Activated T-helper 2 cell treated with anti-CD3 and anti-CD28 coated beads, Interferon-gamma antibody, Interleukin-2, Interleukin-4, amounts not matched to agents 10 μg/mL and 5 μg/mL and 100 μg/mL, durations not matched to agents 14 hours and 24 hours and 36 hours (primary cell): ENCODE data around the gene ZNF124. TPM values are rescaled to one million over a fixed set of nuclear protein-coding genes. Genes with fewer than 3 reads are reported as not detected.
"Not testable (repeated sequence)": the region's sequence is repeated elsewhere in the genome, so short reads cannot be mapped to it uniquely, and the experiment has no call there.

Experiments used
- DNase-seq: peaks from one replicate; pipeline ENCODE4 v3.0.0; 2021; ENCODE audit warnings: low spot score
- H3K27ac Mint-ChIP-seq: one replicate; pipeline ENCODE4 v1.8.0; 2021; ENCODE audit warnings: mixed read lengths
- H3K27me3 Mint-ChIP-seq: one replicate; pipeline ENCODE4 v1.8.0; 2021; ENCODE audit warnings: low read depth, mixed read lengths
- H3K36me3 Mint-ChIP-seq: one replicate; pipeline ENCODE4 v1.8.0; 2021; ENCODE audit warnings: low read depth, mixed read lengths
- H3K4me1 Mint-ChIP-seq: one replicate; pipeline ENCODE4 v1.8.0; 2021; ENCODE audit warnings: low read depth, mixed read lengths
- H3K4me3 Mint-ChIP-seq: one replicate; pipeline ENCODE4 v1.8.0; 2021; ENCODE audit warnings: low read depth, mild to moderate bottlenecking, moderate library complexity, mixed read lengths
- H3K9me3 Mint-ChIP-seq: one replicate; pipeline ENCODE4 v1.8.0; 2021; ENCODE audit warnings: mixed read lengths
- intact Hi-C: fragments of 100-400 bp; cut with micrococcal nuclease; formaldehyde crosslinking; loops from one replicate; pipeline ENCODE4 v1.15.1; 2023
- total RNA-seq: library from RNA; stranded (reverse); gene quantifications from 2 replicates; pipeline ENCODE4 v1.2.3, GENCODE V29; 2022

ZNF124 gene
- total RNA-seq, 1 donor from 2014 or later: 14.0 TPM

DNA sequence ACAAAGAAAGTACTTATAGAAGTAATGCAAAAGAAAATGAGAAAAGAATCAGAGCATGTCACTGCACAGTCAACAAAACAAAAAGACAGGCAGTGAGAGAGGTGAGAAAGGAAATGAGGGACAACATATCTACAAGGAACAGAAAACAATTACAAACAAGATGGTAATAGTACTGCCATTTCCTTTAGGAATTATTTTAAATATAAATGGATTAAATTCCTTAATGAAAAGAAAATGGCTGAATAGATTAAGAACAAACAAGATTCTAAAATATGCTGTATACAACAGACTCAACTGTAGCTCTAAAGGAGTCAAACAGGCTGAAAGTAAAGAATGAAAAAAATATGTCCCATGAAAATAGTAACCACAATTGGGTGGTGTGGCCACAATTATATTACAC is 22.1 kb upstream of the ZNF124 start:
- DNase-seq: no peak
- Mint-ChIP-seq H3K36me3 (peaks cover 98% of the 10 kb centered on the region), H3K27ac (no peak overlapping the region), H3K4me1 (no peaks in the 10 kb centered on the region), H3K4me3 (no peak overlapping the region), H3K27me3 (no peaks in the 10 kb centered on the region), H3K9me3 (peaks cover 87% of the 10 kb centered on the region)
- intact Hi-C loops: no loop called here

DNA sequence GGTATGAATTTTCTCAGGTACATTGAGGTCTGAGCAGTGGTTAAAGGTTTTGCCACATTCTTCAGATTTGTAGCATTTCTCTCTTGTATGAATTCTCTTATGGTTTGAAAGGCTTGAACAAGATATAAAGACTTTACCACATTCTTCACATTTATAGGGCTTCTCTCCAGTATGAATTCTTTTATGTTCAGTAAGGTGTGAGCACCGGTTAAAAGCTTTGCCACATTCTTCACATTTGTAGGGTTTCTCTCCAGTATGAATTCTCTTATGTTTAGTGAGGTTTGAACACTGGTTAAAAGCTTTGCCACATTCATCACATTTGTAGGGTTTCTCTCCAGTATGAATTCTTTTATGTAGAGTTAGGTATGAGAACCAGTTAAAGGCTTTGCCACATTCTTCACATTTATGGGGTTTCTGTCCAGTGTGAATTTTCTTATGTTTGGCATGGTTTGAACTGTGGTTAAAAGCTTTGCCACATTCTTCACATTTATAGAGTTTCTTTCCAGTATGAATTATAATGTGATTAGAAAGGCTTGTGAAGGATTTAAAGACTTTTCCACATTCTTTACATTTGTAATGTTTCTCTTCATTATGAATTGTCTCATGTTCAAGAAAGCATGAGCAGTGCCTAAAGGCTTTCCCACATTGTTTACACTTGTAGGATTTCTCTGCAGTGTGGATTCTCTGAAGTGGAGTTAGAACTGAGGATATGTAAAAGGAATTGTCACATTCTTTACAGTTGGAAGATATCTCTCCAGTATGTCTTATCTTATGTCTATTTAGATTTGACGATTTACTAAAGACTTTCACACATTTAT is 18.4 kb upstream of the ZNF124 start:
- Mint-ChIP-seq H3K9me3 (peaks cover 76% of the 10 kb centered on the region), H3K4me1 (no peaks in the 10 kb centered on the region), H3K4me3 (no peak overlapping the region), H3K27me3 (no peaks in the 10 kb centered on the region), H3K36me3 (peaks cover 86% of the 10 kb centered on the region), H3K27ac (no peak overlapping the region)
- DNase-seq: no peak
- intact Hi-C loops: no loop called here

DNA sequence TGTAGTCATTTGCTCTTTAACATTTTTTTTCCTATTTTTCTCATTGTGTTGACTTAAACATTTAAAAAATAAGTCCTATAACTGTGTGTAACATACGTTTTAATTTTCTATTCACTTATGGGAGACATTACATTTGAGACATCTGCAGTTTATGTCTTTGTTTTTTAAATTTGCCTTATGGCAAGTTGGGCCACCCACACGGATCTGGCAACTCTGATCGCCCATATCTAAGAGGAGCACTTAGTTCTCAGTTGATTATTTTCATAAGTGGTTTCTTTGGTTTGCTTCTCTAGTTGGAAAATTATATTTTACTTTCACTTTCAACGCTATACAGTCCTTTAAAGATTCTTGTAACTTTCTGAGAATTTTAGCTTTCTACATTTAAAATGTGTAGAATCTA is 13.8 kb upstream of the ZNF124 start:
- H3K27me3 Mint-ChIP-seq: no peaks in the 10 kb centered on the region
- no peak for DNase-seq
- no peak overlapping the region for H3K27ac Mint-ChIP-seq
- peaks cover 43% of the 10 kb centered on the region for H3K36me3 Mint-ChIP-seq
- H3K4me3 Mint-ChIP-seq: no peak overlapping the region
- H3K9me3 Mint-ChIP-seq: peaks cover 59% of the 10 kb centered on the region
- H3K4me1 Mint-ChIP-seq: no peaks in the 10 kb centered on the region
- intact Hi-C loops: no loop called here

DNA sequence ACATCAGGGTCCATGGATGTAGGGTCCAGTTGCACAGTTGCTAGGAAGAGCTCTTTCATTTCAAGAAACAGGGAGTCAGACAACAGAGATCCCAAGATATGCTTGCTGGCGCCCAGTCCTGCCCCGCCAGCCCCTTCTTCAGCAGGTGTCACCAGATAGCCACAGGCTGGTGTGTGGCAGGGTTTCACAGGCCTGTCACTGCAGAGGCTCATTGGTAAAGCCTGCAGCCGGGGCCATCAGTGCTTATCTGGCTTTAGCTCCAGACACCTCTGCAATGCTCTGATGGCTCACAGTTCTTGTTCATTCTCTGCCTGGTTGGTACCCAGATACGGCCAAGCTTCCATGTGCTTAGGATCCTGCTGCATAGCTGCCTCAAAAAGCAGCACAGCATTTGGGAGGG is 12.4 kb upstream of the ZNF124 start:
- no peaks in the 10 kb centered on the region for H3K4me1 Mint-ChIP-seq
- H3K27ac Mint-ChIP-seq: no peak overlapping the region
- no peak overlapping the region for H3K4me3 Mint-ChIP-seq
- no peaks in the 10 kb centered on the region for H3K27me3 Mint-ChIP-seq
- peaks cover 29% of the 10 kb centered on the region for H3K36me3 Mint-ChIP-seq
- peaks cover 56% of the 10 kb centered on the region for H3K9me3 Mint-ChIP-seq
- no peak for DNase-seq
- intact Hi-C loops: no loop called here

DNA sequence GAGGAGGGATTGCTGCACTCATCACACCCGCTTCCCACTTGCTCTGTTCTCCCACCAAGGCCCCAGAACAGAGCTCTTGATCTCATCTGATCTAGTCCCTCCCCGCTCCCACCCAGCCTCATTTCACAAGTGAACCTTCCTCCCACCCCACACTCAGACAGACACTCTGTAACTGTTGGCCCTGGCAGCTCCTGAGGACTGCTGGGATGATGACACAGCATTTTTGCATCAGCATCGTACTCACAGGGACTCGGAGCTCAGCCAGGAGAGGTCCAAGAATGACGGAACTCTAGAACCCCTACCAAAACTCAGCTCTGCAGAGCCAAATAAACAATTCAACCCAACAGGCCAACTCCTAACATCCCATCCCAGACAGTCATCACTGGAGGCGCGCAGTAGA is 11.2 kb upstream of the ZNF124 start:
- Mint-ChIP-seq H3K27me3 (no peaks in the 10 kb centered on the region), H3K36me3 (peaks cover 23% of the 10 kb centered on the region), H3K4me3 (no peak overlapping the region), H3K4me1 (no peaks in the 10 kb centered on the region), H3K9me3 (peaks cover 64% of the 10 kb centered on the region), H3K27ac (no peak overlapping the region)
- no peak for DNase-seq
- intact Hi-C loops: no loop called here

DNA sequence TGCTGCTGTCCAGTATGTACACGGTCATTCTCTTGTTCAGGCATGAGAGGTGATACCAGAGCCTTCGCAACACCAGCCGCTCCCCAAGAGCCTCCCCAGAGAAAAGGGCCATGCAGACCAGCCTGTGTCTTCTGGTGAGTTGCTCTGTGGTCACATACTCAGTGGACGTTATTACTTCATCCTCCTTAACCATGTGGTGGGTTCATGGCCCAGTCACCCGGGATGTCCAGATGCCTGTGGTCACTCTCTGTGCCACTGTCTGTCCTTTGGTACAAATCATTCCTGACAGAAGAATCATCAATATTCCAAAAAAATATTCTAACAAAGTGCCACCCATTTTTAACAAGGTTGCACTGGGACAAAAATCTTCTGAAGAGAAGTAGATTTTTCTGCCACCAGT is 8.8 kb upstream of the ZNF124 start:
- Mint-ChIP-seq H3K27me3 (no peaks in the 10 kb centered on the region), H3K9me3 (peaks cover 55% of the 10 kb centered on the region)
- intact Hi-C loops: no loop called here

DNA sequence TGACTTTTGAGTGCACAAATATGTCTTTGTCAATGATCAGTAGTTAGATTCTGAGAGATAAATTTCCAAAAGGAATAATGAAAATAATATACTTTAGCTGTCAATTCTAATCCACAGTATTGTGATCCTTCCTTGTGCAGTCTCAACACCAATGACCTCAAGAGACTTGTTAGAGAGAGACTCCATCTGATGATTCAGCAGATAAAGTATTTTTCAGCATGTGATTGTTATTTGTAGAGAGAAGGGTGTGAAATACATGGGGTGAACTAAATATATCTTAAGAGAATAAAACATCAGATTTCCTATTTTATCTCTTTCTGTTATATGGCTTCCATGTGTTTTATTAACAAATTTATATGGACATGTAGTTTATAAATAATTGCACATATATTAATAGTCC is 5.9 kb upstream of the ZNF124 start:
- Mint-ChIP-seq H3K4me3 (no peak overlapping the region), H3K27ac (no peak overlapping the region), H3K9me3 (peaks cover 41% of the 10 kb centered on the region), H3K36me3 (no peaks in the 10 kb centered on the region), H3K4me1 (no peaks in the 10 kb centered on the region), H3K27me3 (no peaks in the 10 kb centered on the region)
- intact Hi-C loops: no loop called here
- DNase-seq: no peak

More for the DNA sequence above, 8.8 kb upstream of the ZNF124 start:
- H3K4me1 Mint-ChIP-seq: no peaks in the 10 kb centered on the region
- H3K4me3 Mint-ChIP-seq: no peak overlapping the region
- H3K27ac Mint-ChIP-seq: no peak overlapping the region
- peaks cover 6% of the 10 kb centered on the region for H3K36me3 Mint-ChIP-seq
- no peak for DNase-seq

DNA sequence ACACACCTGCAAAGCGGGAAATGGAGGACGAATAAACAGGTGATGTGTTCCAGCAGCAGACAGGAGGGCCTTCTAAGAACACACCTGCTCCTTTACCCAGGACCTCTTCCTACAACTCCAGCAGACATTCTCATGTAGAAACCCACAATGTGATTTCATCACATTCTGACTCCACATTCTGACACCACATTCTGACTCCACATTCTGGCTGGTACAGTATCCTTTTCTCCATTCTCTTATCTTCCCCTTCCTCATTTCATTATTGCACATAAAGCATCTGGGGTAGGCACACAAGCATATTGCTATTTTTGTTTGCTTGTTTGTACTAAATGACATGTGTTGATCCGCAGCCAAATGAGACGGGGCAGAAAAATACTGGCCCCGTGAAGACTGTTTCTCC is 3.6 kb upstream of the ZNF124 start:
- no peak for DNase-seq
- no peaks in the 10 kb centered on the region for H3K27me3 Mint-ChIP-seq
- H3K4me1 Mint-ChIP-seq: peaks cover 1% of the 10 kb centered on the region
- H3K36me3 Mint-ChIP-seq: no peaks in the 10 kb centered on the region
- peaks cover 37% of the 10 kb centered on the region for H3K9me3 Mint-ChIP-seq
- intact Hi-C loops: loop anchor here (2.0 kb wide), 1 partner anchor 51 kb away; no protein-coding TSS in a partner anchor
- no peak overlapping the region for H3K4me3 Mint-ChIP-seq
- H3K27ac Mint-ChIP-seq: no peak overlapping the region

DNA sequence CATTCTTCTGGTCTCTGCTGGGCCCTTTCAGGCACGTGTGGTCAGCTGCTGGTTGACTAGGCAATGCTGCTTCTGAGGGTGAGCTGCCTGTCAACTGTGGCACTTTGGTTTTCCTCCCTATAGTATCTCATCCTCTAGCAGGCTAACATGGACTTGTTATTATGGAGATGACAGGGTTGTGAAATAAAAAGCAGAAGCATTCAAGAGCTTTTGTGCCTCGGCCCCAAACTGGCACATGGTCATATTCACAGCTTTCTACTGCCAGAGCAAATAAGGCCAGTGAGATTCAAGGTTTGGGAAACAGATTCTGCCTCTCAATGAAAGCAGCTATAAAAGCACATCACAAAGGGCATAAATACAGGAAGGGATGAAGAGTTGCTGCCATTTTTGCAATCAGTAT is 1.6 kb upstream of the ZNF124 start:
- peaks cover 24% of the 10 kb centered on the region for H3K9me3 Mint-ChIP-seq

DNA sequence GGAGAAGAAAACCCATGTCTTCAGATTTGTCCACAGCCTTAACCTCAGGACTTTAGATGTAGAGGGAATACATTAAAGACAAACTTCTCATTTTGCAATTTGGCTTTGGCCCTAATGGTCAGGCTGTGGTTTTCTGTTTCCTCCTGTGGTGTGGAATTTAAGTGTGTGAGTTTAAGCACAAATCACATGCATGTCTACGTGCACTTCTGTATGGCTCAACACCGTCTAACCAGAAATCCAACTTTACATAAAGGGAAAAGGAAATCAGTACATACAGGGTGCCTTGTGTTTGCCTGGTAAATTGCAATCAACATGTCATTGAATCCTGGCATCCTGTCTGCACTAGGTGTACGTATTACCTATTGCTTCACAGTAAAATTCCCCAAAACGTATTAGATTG is 1.2 kb upstream of the ZNF124 start:
- Mint-ChIP-seq H3K27me3 (no peaks in the 10 kb centered on the region), H3K4me1 (peaks cover 2% of the 10 kb centered on the region), H3K36me3 (peaks cover 17% of the 10 kb centered on the region), H3K4me3 (no peak overlapping the region), H3K27ac (no peak overlapping the region), H3K9me3 (peaks cover 24% of the 10 kb centered on the region)
- DNase-seq: no peak
- intact Hi-C loops: no loop called here

More for the DNA sequence above, 1.6 kb upstream of the ZNF124 start:
- H3K36me3 Mint-ChIP-seq: peaks cover 13% of the 10 kb centered on the region
- no peaks in the 10 kb centered on the region for H3K27me3 Mint-ChIP-seq
- H3K4me1 Mint-ChIP-seq: peaks cover 2% of the 10 kb centered on the region
- intact Hi-C loops: no loop called here
- H3K4me3 Mint-ChIP-seq: no peak overlapping the region
- DNase-seq: no peak
- H3K27ac Mint-ChIP-seq: no peak overlapping the region

DNA sequence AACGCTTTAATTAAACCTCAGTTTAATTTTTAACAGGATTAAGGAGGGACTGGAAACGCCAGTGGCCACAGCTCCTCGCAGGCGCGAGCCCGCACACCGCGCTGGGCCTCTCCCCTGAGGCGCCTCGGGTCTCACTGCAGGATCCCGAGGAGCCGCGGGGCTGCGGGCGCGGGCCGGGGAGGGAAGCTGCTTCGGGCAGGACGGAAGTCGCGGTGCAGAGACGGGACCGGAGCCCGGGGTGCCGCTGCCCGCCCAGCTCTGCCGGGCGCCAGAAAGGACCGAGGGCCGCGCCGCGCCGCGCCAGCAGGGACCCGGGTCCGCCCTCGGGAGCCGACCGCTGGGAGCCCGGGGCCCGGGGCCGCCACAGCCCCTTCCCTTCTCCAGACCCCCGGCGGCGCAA is 377 bp downstream of the ZNF124 start:
- H3K36me3 Mint-ChIP-seq: peaks cover 33% of the 10 kb centered on the region
- H3K27me3 Mint-ChIP-seq, DNase-seq, H3K4me3 Mint-ChIP-seq, H3K27ac Mint-ChIP-seq, H3K4me1 Mint-ChIP-seq, intact Hi-C loops: not testable (repeated sequence)
- H3K9me3 Mint-ChIP-seq: peaks cover 32% of the 10 kb centered on the region

DNA sequence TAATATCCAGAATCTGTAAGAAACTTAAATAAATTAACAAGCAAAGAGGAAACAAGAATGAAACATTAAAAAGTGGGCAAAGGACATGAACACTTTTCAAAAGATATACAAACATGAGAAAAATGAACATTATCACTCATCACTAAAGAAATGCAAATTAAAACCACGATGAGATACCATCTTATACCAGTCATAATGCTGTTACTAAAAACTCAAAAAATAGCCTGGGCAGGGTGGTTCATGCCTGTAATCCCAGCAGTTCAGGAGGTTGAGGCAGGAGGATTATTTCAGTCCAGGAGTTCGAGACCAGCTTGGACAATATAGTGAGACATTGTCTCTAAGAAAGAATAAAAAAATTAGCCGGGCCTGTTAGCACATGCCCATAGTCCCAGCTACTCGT is 6.1 kb downstream of the ZNF124 start:
- no peak overlapping the region for H3K27ac Mint-ChIP-seq
- H3K4me1 Mint-ChIP-seq: peaks cover 9% of the 10 kb centered on the region
- H3K4me3 Mint-ChIP-seq: no peak overlapping the region
- no peak for DNase-seq
- intact Hi-C loops: loop anchor here (5.0 kb wide), 1 partner anchor 47 kb away; no protein-coding TSS in a partner anchor
- no peaks in the 10 kb centered on the region for H3K27me3 Mint-ChIP-seq
- H3K36me3 Mint-ChIP-seq: peaks cover 84% of the 10 kb centered on the region
- peaks cover 75% of the 10 kb centered on the region for H3K9me3 Mint-ChIP-seq

DNA sequence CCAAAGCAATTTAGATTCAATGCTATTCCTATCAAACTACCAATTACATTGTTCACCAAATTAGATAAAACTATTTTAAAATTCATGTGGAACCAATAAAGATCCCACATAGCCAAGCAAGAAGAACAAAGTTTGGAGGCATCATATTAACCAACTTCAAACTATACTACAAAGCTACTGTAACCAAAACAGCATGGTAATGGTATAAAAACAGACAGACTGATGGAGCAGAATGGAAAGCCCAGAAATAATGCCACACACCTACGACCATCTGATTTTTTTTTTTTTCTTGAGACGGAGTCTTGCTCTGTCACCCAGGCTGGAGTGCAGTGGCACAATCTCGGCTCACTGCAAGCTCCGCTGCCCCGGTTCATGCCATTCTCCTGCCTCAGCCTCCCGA is 7.1 kb downstream of the ZNF124 start:
- H3K4me1 Mint-ChIP-seq: peaks cover 7% of the 10 kb centered on the region
- peaks cover 90% of the 10 kb centered on the region for H3K36me3 Mint-ChIP-seq
- H3K27ac Mint-ChIP-seq: no peak overlapping the region
- intact Hi-C loops: loop anchor here (5.0 kb wide), 1 partner anchor 48 kb away; no protein-coding TSS in a partner anchor
- H3K4me3 Mint-ChIP-seq: no peak overlapping the region
- peaks cover 78% of the 10 kb centered on the region for H3K9me3 Mint-ChIP-seq
- H3K27me3 Mint-ChIP-seq: no peaks in the 10 kb centered on the region
- no peak for DNase-seq
